IMR-90 (cell line): Measurements from ENCODE around the gene SEZ6L.

Source experiments
- FOS ChIP-seq: fragments of 150-350 bp; IDR thresholded peaks from 2 replicates; pipeline ENCODE4 v1.6.1; 2016; ENCODE audit warnings: low read depth, low read length
- TF ChIP-seq, protein P1 (sequence below): conservative IDR thresholded peaks from 2 replicates; pipeline ENCODE4 v1.5.1; 2012; ENCODE audit warnings: mild to moderate bottlenecking, low read depth, low read length, improper control_type of control experiment

DNA sequence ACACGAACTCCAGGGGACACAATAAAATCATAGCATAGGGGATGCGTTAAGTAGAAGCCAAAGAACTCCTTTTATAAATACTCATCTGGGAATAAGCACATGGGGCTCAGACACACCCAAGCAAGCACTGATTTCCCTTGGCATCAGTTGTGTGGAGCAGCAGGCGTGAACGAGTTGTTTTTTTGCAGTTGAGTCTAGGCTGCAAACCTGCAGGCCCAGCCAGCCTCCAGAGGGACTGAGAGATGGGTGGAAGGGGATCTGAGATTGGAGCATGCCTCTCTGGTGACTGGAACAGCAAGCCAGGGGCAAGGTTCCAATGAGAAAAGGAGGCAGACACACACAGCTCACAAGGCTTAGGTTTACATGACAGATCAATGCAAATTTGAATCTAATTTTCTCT, 27.4 kb upstream of the SEZ6L start:
- no peak for TF ChIP-seq FOS
- TF ChIP-seq, protein P1, sequence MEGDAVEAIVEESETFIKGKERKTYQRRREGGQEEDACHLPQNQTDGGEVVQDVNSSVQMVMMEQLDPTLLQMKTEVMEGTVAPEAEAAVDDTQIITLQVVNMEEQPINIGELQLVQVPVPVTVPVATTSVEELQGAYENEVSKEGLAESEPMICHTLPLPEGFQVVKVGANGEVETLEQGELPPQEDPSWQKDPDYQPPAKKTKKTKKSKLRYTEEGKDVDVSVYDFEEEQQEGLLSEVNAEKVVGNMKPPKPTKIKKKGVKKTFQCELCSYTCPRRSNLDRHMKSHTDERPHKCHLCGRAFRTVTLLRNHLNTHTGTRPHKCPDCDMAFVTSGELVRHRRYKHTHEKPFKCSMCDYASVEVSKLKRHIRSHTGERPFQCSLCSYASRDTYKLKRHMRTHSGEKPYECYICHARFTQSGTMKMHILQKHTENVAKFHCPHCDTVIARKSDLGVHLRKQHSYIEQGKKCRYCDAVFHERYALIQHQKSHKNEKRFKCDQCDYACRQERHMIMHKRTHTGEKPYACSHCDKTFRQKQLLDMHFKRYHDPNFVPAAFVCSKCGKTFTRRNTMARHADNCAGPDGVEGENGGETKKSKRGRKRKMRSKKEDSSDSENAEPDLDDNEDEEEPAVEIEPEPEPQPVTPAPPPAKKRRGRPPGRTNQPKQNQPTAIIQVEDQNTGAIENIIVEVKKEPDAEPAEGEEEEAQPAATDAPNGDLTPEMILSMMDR: no peak
